ENCODE results near the gene EEF1AKMT2. TPM values are rescaled to one million over a fixed set of nuclear protein-coding genes. Genes with fewer than 3 reads are reported as not detected.

The EEF1AKMT2 gene
- total RNA-seq, 1 experiment from 2014 or later, result 18.2 TPM

GRCh38 chr10:124722798-124723783, 68.6 kb downstream of the EEF1AKMT2 start:
- H3K27ac ChIP-seq (ENCODE audit: low read length), result no peak overlapping the region
- ChIA-PET CTCF (no interaction called here), POLR2A (ENCODE audit: unreplicated experiment) (no interaction called here)
- no peak for DNase-seq
- H3K9me2 ChIP-seq (replicated peaks; ENCODE audit: low read length), result no peaks in the 10 kb centered on the region
- no peaks in the 10 kb centered on the region for H3K27me3 ChIP-seq (ENCODE audit: low read length)
- no peaks in the 10 kb centered on the region for H3K9me3 ChIP-seq (ENCODE audit: low read length)
- no peak overlapping the region for H3K4me2 ChIP-seq (ENCODE audit: low read length)
- H3F3A ChIP-seq (ENCODE audit: low read length, unreplicated experiment), result no peaks in the 10 kb centered on the region
- peaks cover 8% of the 10 kb centered on the region; the same call in 1 of the 2 replicates for H3K79me2 ChIP-seq (ENCODE audit: low read length)
- BruUV-seq (replicated peaks), result no TSS peak
- no peak for ATAC-seq
- no peaks in the 10 kb centered on the region for H4K20me1 ChIP-seq (ENCODE audit: low read length)
- intact Hi-C loops (cut with micrococcal nuclease), result no loop called here
- peaks cover 14% of the 10 kb centered on the region for H3K4me1 ChIP-seq (ENCODE audit: insufficient read depth, low read length)
- H3K4me3 ChIP-seq (ENCODE audit: low read length), result no peak overlapping the region
- TF ChIP-seq EZH2 (IDR thresholded peaks at IDR 0.05; ENCODE audit: low read length, unreplicated experiment) (no peak), EZH2phosphoT487 (IDR thresholded peaks at IDR 0.05; ENCODE audit: borderline replicate concordance, low read length) (no peak), CTCF (conservative IDR thresholded peaks at IDR 0.05; ENCODE audit: low read depth, low read length) (no peak)
- no peak overlapping the region for H3K9ac ChIP-seq (ENCODE audit: low read length)
- no peaks in the 10 kb centered on the region for H3K36me3 ChIP-seq (ENCODE audit: low read depth, low read length)
- no peak overlapping the region for H2AFZ ChIP-seq (ENCODE audit: low read length)

DNA sequence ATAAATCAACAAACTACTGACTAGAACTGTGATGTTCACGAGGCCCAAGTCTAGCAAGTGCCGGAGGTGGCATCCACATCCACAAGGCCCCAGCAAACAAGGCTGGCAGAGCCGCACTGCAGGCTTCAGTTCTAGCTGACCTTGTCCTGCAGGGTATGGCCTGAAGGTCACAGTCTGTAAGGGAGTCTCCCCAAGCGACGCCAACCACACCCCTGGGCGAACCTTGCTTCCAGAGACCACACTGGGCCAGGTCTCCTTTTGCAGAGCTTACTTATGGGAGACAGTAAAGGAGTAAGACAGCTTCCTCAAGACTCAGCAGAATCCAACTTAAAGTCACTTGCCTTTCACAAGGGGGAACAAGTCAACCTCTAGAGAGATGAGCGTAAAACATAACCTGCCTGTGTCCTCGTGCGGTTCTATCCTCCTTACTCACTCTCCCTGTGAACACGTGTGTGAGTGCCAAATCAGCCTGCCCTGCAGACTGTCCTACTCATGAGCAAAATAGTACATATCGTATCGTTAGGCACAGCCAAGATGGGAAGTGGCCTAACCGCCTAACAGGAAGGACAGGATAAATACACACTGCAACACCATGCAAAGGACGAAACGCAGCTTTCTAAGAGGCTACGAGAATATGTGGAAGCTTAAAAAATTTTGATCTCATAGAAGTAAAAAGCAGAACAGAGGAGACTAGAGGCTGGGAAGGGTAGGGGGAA, 70.2 kb downstream of the EEF1AKMT2 start:
- Histone ChIP-seq H3K9me3 (ENCODE audit: low read length) (no peaks in the 10 kb centered on the region), H3F3A (ENCODE audit: low read length, unreplicated experiment) (no peaks in the 10 kb centered on the region), H3K79me2 (ENCODE audit: low read length) (peaks cover 14% of the 10 kb centered on the region; the same call in 1 of the 2 replicates), H3K4me2 (ENCODE audit: low read length) (no peak overlapping the region), H3K36me3 (ENCODE audit: low read depth, low read length) (no peaks in the 10 kb centered on the region), H2AFZ (ENCODE audit: low read length) (no peak overlapping the region), H3K9ac (ENCODE audit: low read length) (no peak overlapping the region), H3K27ac (ENCODE audit: low read length) (no peak overlapping the region), H3K9me2 (replicated peaks; ENCODE audit: low read length) (no peaks in the 10 kb centered on the region), H3K4me1 (ENCODE audit: insufficient read depth, low read length) (peaks cover 15% of the 10 kb centered on the region), H3K4me3 (ENCODE audit: low read length) (no peak overlapping the region), H3K27me3 (ENCODE audit: low read length) (no peaks in the 10 kb centered on the region), H4K20me1 (ENCODE audit: low read length) (no peaks in the 10 kb centered on the region)
- ATAC-seq (no peak), DNase-seq (no peak)
- intact Hi-C loops (cut with micrococcal nuclease), result no loop called here
- TF ChIP-seq EZH2phosphoT487 (IDR thresholded peaks at IDR 0.05; ENCODE audit: borderline replicate concordance, low read length), result no peak
- no peak for TF ChIP-seq CTCF (conservative IDR thresholded peaks at IDR 0.05; ENCODE audit: low read depth, low read length)
- TF ChIP-seq EZH2 (IDR thresholded peaks at IDR 0.05; ENCODE audit: low read length, unreplicated experiment), result no peak
- BruUV-seq (replicated peaks), result no TSS peak
- CTCF ChIA-PET, result no interaction called here
- POLR2A ChIA-PET (ENCODE audit: unreplicated experiment), result no interaction called here

Measured in PC-3 (cell line).